GM10248 (cell line): ENCODE data around the gene BNIP3.
"Not testable (repeated sequence)": the region's sequence is repeated elsewhere in the genome, so short reads cannot be mapped to it uniquely, and the experiment has no call there.

ENCODE experiments used
- CTCF ChIA-PET: fragments of 300-600 bp; sonication (Branson Sonifier 250); formaldehyde crosslinking; extraction: SDS; loops from one replicate; lab custom pipeline; 2021; ENCODE audit warnings: antibody characterized with exemption; lab: Yijun Ruan, JAX
- POLR2A ChIA-PET: fragments of 350-650 bp; sonication (Branson Sonifier 250); formaldehyde crosslinking; extraction: SDS; loops from one replicate; lab custom pipeline; 2020; ENCODE audit warnings: antibody characterized with exemption; lab: Yijun Ruan, JAX
- DNase-seq: peaks from one replicate; pipeline ENCODE4 v3.0.0; 2012; ENCODE audit errors: extremely low spot score
- TF ChIP-seq, protein P1 (sequence below): IDR thresholded peaks from 2 replicates; pipeline ENCODE4 v1.5.1; 2012; ENCODE audit warnings: mild to moderate bottlenecking, low read depth; ENCODE audit errors: extremely low read depth, missing control alignments, control extremely low read depth

The BNIP3 gene

DNA sequence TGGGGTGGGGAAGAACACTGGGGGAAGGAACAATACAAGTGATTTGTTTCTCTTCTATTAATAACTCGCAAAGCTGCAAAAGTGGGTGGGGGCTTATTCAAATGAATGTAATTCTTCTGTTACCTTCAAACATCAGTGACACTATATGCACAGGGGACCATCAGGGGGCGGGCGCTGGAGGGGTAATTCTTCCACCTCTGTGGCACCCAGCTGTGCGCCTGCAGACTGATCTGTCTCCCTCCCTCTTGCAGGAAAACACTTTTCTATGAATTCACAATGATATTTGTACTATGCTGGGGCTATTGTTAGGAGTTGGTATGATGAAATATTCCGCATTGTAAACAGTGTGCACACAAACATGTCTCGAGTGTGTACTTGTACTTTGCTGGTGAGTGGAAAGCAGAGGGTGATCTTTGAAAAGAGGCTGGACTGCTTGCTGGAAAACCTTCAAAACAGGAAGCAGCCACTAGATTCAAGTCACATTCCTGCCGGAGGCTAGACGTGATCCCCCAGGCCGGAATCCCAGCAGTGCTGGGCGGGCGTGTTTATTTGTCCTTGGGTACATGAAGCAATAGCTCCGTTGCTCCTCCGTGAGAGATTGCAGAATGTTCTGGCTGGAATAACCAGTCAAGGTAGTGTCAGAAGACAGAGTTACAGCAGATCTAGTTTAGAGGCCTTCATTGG, 15.8 kb upstream of the BNIP3 start:
- ChIA-PET CTCF (interaction anchor here (0.7 to 3.0 kb wide), 5 partner anchors 25 to 112 kb away, joined by 3 to 11 read pairs (median 4); no protein-coding TSS in a partner anchor), POLR2A (no interaction called here)
- no peak for DNase-seq
- TF ChIP-seq, protein P1, sequence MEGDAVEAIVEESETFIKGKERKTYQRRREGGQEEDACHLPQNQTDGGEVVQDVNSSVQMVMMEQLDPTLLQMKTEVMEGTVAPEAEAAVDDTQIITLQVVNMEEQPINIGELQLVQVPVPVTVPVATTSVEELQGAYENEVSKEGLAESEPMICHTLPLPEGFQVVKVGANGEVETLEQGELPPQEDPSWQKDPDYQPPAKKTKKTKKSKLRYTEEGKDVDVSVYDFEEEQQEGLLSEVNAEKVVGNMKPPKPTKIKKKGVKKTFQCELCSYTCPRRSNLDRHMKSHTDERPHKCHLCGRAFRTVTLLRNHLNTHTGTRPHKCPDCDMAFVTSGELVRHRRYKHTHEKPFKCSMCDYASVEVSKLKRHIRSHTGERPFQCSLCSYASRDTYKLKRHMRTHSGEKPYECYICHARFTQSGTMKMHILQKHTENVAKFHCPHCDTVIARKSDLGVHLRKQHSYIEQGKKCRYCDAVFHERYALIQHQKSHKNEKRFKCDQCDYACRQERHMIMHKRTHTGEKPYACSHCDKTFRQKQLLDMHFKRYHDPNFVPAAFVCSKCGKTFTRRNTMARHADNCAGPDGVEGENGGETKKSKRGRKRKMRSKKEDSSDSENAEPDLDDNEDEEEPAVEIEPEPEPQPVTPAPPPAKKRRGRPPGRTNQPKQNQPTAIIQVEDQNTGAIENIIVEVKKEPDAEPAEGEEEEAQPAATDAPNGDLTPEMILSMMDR: no peak

DNA sequence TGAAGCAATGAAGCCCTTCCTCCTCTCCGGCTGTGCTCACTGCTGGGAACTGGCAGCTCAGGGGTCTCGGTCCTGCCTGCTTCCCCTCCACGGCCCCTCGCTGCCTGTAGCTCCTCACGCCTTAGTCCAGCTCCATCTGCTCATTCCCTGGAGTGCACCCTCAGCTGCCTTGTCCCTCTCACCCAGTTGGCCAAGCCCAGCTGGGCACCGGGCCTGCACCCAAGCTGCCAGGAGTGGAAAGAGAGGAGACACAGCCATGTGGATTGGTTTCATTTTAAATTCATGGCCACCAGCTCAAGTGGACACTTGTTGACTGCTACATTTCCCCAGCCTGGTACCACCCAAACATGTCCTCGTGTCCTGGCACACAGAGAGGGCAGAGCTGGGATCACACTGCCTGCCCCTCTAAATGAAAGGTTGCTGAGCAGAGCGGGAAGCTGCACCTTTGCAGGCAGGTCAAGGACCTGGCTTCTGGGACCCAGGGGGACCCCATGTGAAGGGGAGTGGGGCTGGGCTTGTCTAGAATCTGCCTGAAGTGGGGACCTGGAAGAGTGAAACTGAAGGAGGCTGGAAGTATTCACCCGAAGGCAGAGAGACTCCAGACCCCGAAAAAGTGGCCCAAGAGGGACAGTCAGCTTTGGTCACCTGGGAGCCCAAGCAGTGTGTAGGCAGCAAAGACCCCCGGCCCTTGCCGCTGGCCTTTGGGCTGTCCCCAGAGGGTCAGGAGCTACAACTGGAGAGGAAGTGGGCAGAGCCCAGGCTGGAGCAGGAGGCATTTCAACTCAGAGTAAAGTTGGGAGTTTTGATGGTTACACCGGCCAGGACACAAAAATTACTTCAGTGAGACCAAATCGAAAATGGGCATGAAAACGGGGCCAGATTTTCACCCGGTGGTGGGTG, 15.0 kb upstream of the BNIP3 start:
- TF ChIP-seq, protein P1: no peak
- ChIA-PET POLR2A (no interaction called here), CTCF (interaction anchor here (1.0 to 3.0 kb wide), 3 partner anchors 26 to 111 kb away, joined by 3 to 11 read pairs (median 7); no protein-coding TSS in a partner anchor)
- DNase-seq: no peak

DNA sequence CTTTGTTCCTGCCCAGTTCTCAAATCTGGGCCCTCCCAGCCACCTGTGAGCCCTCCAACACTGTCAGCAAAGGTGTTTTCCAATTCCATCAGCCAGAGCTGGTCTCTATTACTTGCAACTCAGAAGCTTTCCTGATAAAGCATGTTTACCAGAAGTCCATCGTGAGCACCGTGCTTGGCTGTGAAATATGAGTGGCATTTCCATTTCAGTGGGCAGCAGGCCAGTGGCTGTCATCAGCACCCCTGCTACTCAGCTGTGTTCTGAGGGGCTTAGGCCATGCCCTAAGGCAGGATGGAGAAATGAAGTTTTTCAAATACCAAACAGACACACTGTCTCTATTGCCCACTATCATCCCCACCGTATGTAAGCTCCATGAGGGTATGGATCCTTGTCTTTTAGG, 12.7 kb upstream of the BNIP3 start:
- ChIA-PET CTCF (interaction anchor here (1.1 to 3.0 kb wide), 3 partner anchors 15 to 51 kb away, joined by 3 to 11 read pairs (median 3); no protein-coding TSS in a partner anchor), POLR2A (no interaction called here)
- TF ChIP-seq, protein P1: no peak

DNA sequence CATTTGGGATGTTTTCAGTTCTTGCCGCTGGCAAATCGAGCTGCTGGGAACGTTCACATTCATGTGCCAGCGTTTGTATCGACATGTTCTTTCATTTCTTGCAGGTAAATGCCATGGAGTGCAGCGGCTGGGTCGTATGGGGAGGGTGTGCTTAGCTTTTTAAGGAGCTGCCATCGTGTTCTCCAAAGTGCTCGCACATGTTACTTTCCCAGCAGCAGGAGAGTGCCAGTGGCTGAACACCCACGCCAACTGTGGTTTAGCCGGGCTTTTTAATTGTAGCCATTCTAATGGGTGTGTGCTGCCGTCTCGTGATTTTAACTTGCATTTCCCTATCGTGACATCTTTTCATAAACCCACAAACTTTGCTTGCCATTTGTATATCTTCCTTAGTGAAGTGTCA, 11.6 kb upstream of the BNIP3 start:
- DNase-seq: no peak
- TF ChIP-seq, protein P1: no peak
- CTCF ChIA-PET: no interaction called here
- POLR2A ChIA-PET: interaction anchor here (0.6 kb wide), 1 partner anchor 104 kb away, joined by 3 read pairs; no protein-coding TSS in a partner anchor

More for the DNA sequence above, 12.7 kb upstream of the BNIP3 start:
- no peak for DNase-seq

DNA sequence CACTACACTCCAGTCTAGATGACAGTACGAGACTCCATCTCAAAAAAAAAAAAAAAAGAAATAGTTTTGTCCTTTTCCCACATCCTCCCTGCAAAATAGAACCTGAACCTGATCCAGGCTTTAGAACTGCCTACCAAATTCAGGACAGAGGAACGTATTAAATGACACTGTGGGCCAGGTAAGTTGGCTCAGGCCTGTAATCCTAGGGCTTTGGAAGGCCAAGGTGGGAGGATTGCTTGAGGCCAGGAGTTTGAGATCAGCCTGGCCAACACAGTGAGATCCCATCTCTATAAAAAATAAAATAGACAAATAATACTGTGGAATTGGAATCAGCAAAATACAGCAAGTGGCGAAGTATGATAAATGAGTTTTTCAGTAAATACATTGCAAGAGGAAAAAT, 10.0 kb upstream of the BNIP3 start:
- no peak for DNase-seq
- CTCF ChIA-PET: no interaction called here
- POLR2A ChIA-PET: interaction anchor here (0.6 kb wide), 1 partner anchor 580 kb away, joined by 3 read pairs; no protein-coding TSS in a partner anchor
- TF ChIP-seq, protein P1: no peak

DNA sequence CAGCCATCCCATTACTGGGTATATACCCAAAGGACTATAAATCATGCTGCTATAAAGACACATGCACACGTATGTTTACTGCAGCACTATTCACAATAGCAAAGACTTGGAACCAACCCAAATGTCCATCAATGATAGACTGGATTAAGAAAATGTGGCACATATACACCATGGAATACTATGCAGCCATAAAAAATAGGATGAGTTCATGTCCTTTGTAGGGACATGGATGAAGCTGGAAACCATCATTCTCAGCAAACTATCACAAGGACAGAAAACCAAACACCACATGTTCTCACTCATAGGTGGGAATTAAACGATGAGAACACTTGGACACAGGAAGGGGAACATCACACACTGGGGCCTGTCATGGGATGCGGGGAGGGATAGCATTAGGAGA, 6.1 kb upstream of the BNIP3 start:
- DNase-seq, CTCF ChIA-PET, POLR2A ChIA-PET: not testable (repeated sequence)

DNA sequence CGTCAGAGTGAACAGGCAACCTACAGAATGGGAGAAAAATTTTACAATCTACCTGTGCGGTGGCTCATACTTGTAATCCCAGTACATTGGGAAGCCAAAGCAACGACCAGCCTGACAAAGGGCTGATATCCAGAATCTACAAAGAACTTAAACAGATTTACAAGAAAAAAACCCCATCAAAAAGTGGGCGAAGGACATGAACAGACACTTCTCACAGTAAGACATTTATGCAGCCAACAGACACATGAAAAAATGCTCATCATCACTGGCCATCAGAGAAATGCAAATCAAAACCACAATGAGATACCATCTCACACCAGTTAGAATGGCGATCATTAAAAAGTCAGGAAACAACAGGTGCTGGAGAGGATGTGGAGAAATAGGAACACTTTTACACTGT, 5.6 kb upstream of the BNIP3 start:
- CTCF ChIA-PET, POLR2A ChIA-PET, DNase-seq: not testable (repeated sequence)

DNA sequence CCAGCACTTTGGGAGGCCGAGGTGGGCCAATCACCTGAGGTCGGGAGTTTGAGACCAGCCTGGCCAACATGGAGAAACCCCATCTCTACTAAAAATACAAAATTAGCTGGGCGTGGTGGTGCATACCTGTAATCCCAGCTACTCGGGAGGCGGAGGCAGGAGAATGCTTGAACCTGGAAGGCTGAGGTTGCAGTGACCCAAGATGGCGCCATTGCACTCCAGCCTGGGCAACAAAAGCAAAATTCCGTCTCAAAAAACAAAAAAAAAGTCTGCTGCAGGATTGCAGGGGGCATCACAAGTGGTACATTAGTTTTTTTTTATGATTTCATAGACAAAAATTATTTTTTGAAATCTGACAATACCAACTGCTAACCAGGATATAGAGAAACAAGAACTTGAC, 5.1 kb upstream of the BNIP3 start:
- POLR2A ChIA-PET, DNase-seq: not testable (repeated sequence)
- CTCF ChIA-PET: interaction anchor here (1.0 kb wide), 1 partner anchor 36 kb away, joined by 3 read pairs; no protein-coding TSS in a partner anchor
